ENCODE data around the gene EXD3. TPM values are rescaled to one million over a fixed set of nuclear protein-coding genes. Genes with fewer than 3 reads are reported as not detected.
A peak's percentile ranks its signal among the peaks of the same experiment; 100 is the strongest.

Gene EXD3
- total RNA-seq, 1 donor from 2014 or later, result 5.2 TPM

GRCh38 chr9:137277329-137278041 is 145.5 kb downstream of the EXD3 start, which contains the start of gene TOR4A:
TOR4A (plus strand) TSS chr9:137277726; CDS start chr9:137278690, 964 bp downstream.
- peaks cover 8% of the 10 kb centered on the region for H3K4me1 Mint-ChIP-seq
- peak; percentile 86 for DNase-seq
- intact Hi-C loops (cut with micrococcal nuclease), result no loop called here
- H3K9me3 Mint-ChIP-seq, result no peaks in the 10 kb centered on the region
- H3K27me3 Mint-ChIP-seq, result no peaks in the 10 kb centered on the region
- peak within 1 kb of the TSS; percentile 91 for H3K27ac Mint-ChIP-seq
- peaks cover 13% of the 10 kb centered on the region for H3K36me3 Mint-ChIP-seq (ENCODE audit: low read depth)
- peak within 1 kb of the TSS; percentile 90 for H3K4me3 Mint-ChIP-seq

GRCh38 chr9:137276473-137277328 is 146.3 kb downstream of the EXD3 start:
- Mint-ChIP-seq H3K4me3 (peak overlapping the region; percentile 90), H3K36me3 (ENCODE audit: low read depth) (peaks cover 9% of the 10 kb centered on the region)
- intact Hi-C loops (cut with micrococcal nuclease), result no loop called here

GRCh38 chr9:137275588-137276472 is 147.1 kb downstream of the EXD3 start:
- DNase-seq, result no peak
- H3K4me3 Mint-ChIP-seq, result peak overlapping the region; percentile 17
- no peaks in the 10 kb centered on the region for H3K27me3 Mint-ChIP-seq

More at GRCh38 chr9:137276473-137277328, 146.3 kb downstream of the EXD3 start:
- H3K27ac Mint-ChIP-seq, result peak overlapping the region; percentile 91
- DNase-seq, result no peak
- H3K4me1 Mint-ChIP-seq, result peaks cover 8% of the 10 kb centered on the region
- no peaks in the 10 kb centered on the region for H3K9me3 Mint-ChIP-seq
- no peaks in the 10 kb centered on the region for H3K27me3 Mint-ChIP-seq

GRCh38 chr9:137275203-137275587 is 147.8 kb downstream of the EXD3 start:
- Mint-ChIP-seq H3K4me1 (peaks cover 12% of the 10 kb centered on the region), H3K27me3 (no peaks in the 10 kb centered on the region), H3K4me3 (peak overlapping the region; percentile 17), H3K9me3 (no peaks in the 10 kb centered on the region), H3K27ac (peak overlapping the region; percentile 49), H3K36me3 (ENCODE audit: low read depth) (peaks cover 14% of the 10 kb centered on the region)
- intact Hi-C loops (cut with micrococcal nuclease), result no loop called here
- DNase-seq, result no peak

More at GRCh38 chr9:137275588-137276472, 147.1 kb downstream of the EXD3 start:
- H3K9me3 Mint-ChIP-seq, result no peaks in the 10 kb centered on the region
- peaks cover 12% of the 10 kb centered on the region for H3K4me1 Mint-ChIP-seq
- H3K27ac Mint-ChIP-seq, result peak overlapping the region; percentile 49
- H3K36me3 Mint-ChIP-seq (ENCODE audit: low read depth), result peaks cover 14% of the 10 kb centered on the region
- intact Hi-C loops (cut with micrococcal nuclease), result no loop called here

- intact Hi-C loops (cut with micrococcal nuclease), result no loop called here
- Mint-ChIP-seq H3K27ac (no peak overlapping the region), H3K36me3 (ENCODE audit: low read depth) (peaks cover 15% of the 10 kb centered on the region), H3K9me3 (no peaks in the 10 kb centered on the region), H3K4me1 (peaks cover 12% of the 10 kb centered on the region), H3K4me3 (no peak overlapping the region), H3K27me3 (no peaks in the 10 kb centered on the region)
- DNase-seq, result no peak
Observed at GRCh38 chr9:137273611-137274320, 149.2 kb downstream of the EXD3 start.

GRCh38 chr9:137273095-137273490 is 149.9 kb downstream of the EXD3 start:
- Mint-ChIP-seq H3K27me3 (no peaks in the 10 kb centered on the region), H3K9me3 (no peaks in the 10 kb centered on the region), H3K36me3 (ENCODE audit: low read depth) (peaks cover 20% of the 10 kb centered on the region), H3K4me1 (peaks cover 12% of the 10 kb centered on the region), H3K27ac (no peak overlapping the region), H3K4me3 (no peak overlapping the region)
- DNase-seq, result no peak
- intact Hi-C loops (cut with micrococcal nuclease), result no loop called here

GRCh38 chr9:137272241-137273094 is 150.5 kb downstream of the EXD3 start:
- intact Hi-C loops (cut with micrococcal nuclease), result no loop called here
- no peak for DNase-seq
- peaks cover 24% of the 10 kb centered on the region for H3K36me3 Mint-ChIP-seq (ENCODE audit: low read depth)
- H3K27me3 Mint-ChIP-seq, result no peaks in the 10 kb centered on the region
- no peak overlapping the region for H3K27ac Mint-ChIP-seq
- H3K9me3 Mint-ChIP-seq, result no peaks in the 10 kb centered on the region
- no peak overlapping the region for H3K4me3 Mint-ChIP-seq
- H3K4me1 Mint-ChIP-seq, result peaks cover 12% of the 10 kb centered on the region

- H3K4me1 Mint-ChIP-seq, result peaks cover 9% of the 10 kb centered on the region
- H3K36me3 Mint-ChIP-seq (ENCODE audit: low read depth), result peaks cover 26% of the 10 kb centered on the region
- DNase-seq, result no peak
- no peak overlapping the region for H3K27ac Mint-ChIP-seq
- no peaks in the 10 kb centered on the region for H3K9me3 Mint-ChIP-seq
- intact Hi-C loops (cut with micrococcal nuclease), result no loop called here
- H3K27me3 Mint-ChIP-seq, result no peaks in the 10 kb centered on the region
- H3K4me3 Mint-ChIP-seq, result no peak overlapping the region
Observed at GRCh38 chr9:137271696-137272076, 151.3 kb downstream of the EXD3 start.

- no peaks in the 10 kb centered on the region for H3K9me3 Mint-ChIP-seq
- H3K4me3 Mint-ChIP-seq, result no peak overlapping the region
- peaks cover 9% of the 10 kb centered on the region for H3K4me1 Mint-ChIP-seq
- peak overlapping the region; percentile 51 for H3K27ac Mint-ChIP-seq
- peaks cover 26% of the 10 kb centered on the region for H3K36me3 Mint-ChIP-seq (ENCODE audit: low read depth)
- H3K27me3 Mint-ChIP-seq, result no peaks in the 10 kb centered on the region
- intact Hi-C loops (cut with micrococcal nuclease), result no loop called here
- peak; percentile 74 for DNase-seq
Observed at GRCh38 chr9:137270929-137271695, 151.8 kb downstream of the EXD3 start.

- no peaks in the 10 kb centered on the region for H3K9me3 Mint-ChIP-seq
- H3K36me3 Mint-ChIP-seq (ENCODE audit: low read depth), result peaks cover 31% of the 10 kb centered on the region
- intact Hi-C loops (cut with micrococcal nuclease), result no loop called here
- H3K4me3 Mint-ChIP-seq, result no peak overlapping the region
- no peak for DNase-seq
- no peaks in the 10 kb centered on the region for H3K27me3 Mint-ChIP-seq
- peaks cover 4% of the 10 kb centered on the region for H3K4me1 Mint-ChIP-seq
- H3K27ac Mint-ChIP-seq, result no peak overlapping the region
Observed at GRCh38 chr9:137269231-137269772, 153.7 kb downstream of the EXD3 start.

GRCh38 chr9:137268538-137269201 is 154.3 kb downstream of the EXD3 start:
- Mint-ChIP-seq H3K27me3 (no peaks in the 10 kb centered on the region), H3K27ac (peak overlapping the region; percentile 4), H3K4me1 (peaks cover 4% of the 10 kb centered on the region), H3K36me3 (ENCODE audit: low read depth) (peaks cover 35% of the 10 kb centered on the region), H3K4me3 (no peak overlapping the region), H3K9me3 (no peaks in the 10 kb centered on the region)
- DNase-seq, result no peak
- intact Hi-C loops (cut with micrococcal nuclease), result no loop called here
